ELF-1 (cell line): ENCODE results near the gene FLII.
A peak's percentile ranks its signal among the peaks of the same experiment; 100 is the strongest.

Experiments used
- DNase-seq: peaks from one replicate; pipeline ENCODE4 v3.0.0-alpha.2; 2016; ENCODE audit warnings: low read depth, low spot score

FLII gene

GRCh38 chr17:18245038-18245776 is 13.3 kb downstream of the FLII start:
- DNase-seq, result no peak

- no peak for DNase-seq
Measured at GRCh38 chr17:18241229-18241871, 17.2 kb downstream of the FLII start.

- DNase-seq, result no peak
Measured at GRCh38 chr17:18240449-18240848, 18.1 kb downstream of the FLII start.

- no peak for DNase-seq
Measured at GRCh38 chr17:18238299-18238698, 20.2 kb downstream of the FLII start.

GRCh38 chr17:18237461-18237860 is 21.1 kb downstream of the FLII start:
- no peak for DNase-seq

GRCh38 chr17:18236494-18236893 is 22.0 kb downstream of the FLII start:
- DNase-seq, result no peak

GRCh38 chr17:18235743-18236256 is 22.7 kb downstream of the FLII start:
- no peak for DNase-seq

- DNase-seq, result no peak
Measured at GRCh38 chr17:18234853-18235380, 23.6 kb downstream of the FLII start.

- no peak for DNase-seq
Measured at GRCh38 chr17:18233803-18234518, 24.6 kb downstream of the FLII start.

- peak; percentile 57 for DNase-seq
Measured at GRCh38 chr17:18231164-18231563, 27.4 kb downstream of the FLII start.

- no peak for DNase-seq
Measured at GRCh38 chr17:18230288-18231141, 28.0 kb downstream of the FLII start.

GRCh38 chr17:18229771-18230170 is 28.8 kb downstream of the FLII start:
- DNase-seq, result no peak

GRCh38 chr17:18229254-18229653 is 29.3 kb downstream of the FLII start:
- DNase-seq, result no peak

- no peak for DNase-seq
Measured at GRCh38 chr17:18228176-18228682, 30.3 kb downstream of the FLII start.

- no peak for DNase-seq
Measured at GRCh38 chr17:18227635-18228034, 30.9 kb downstream of the FLII start.

GRCh38 chr17:18226284-18226945 is 32.1 kb downstream of the FLII start:
- no peak for DNase-seq

GRCh38 chr17:18225642-18226283 is 32.8 kb downstream of the FLII start:
- peak; percentile 27 for DNase-seq

- DNase-seq, result peak; percentile 96
Measured at GRCh38 chr17:18225121-18225641, 33.4 kb downstream of the FLII start, which contains the start of gene LLGL1. LLGL1 (plus strand) TSS chr17:18225635; CDS start chr17:18225683, 48 bp downstream.

- peak; percentile 98 for DNase-seq
Measured at GRCh38 chr17:18224387-18225120, 34.0 kb downstream of the FLII start.
